HUES64 (cell line): ENCODE data around the gene HOXD12.

ENCODE experiments used
- H3K27ac ChIP-seq: 2 replicates; pipeline ENCODE4 v1.7.0; 2013; ENCODE audit warnings: low read depth, low read length, inconsistent platforms
- H3K27me3 ChIP-seq: 2 replicates; pipeline ENCODE4 v1.6.1; 2013; ENCODE audit warnings: mild to moderate bottlenecking, low read length; ENCODE audit not compliant: insufficient read depth
- H3K36me3 ChIP-seq: 2 replicates; pipeline ENCODE4 v1.6.1; 2013; ENCODE audit warnings: mild to moderate bottlenecking, low read length; ENCODE audit not compliant: insufficient read depth
- H3K4me1 ChIP-seq: 2 replicates; pipeline ENCODE4 v1.6.1; 2013; ENCODE audit warnings: mild to moderate bottlenecking, low read length, moderate library complexity; ENCODE audit not compliant: insufficient read depth
- H3K4me3 ChIP-seq: 2 replicates; pipeline ENCODE4 v1.5.1; 2013; ENCODE audit warnings: mild to moderate bottlenecking, low read length, moderate library complexity
- H3K9ac ChIP-seq: 2 replicates; pipeline ENCODE4 v1.6.1; 2013; ENCODE audit warnings: mild to moderate bottlenecking, low read depth, low read length
- H3K9me3 ChIP-seq: 2 replicates; pipeline ENCODE4 v1.6.1; 2013; ENCODE audit warnings: low read depth, low read length; ENCODE audit not compliant: insufficient read depth
- WGBS: fragments of 150-250, 120-280 bp; methylation state at CpG from one replicate; pipeline ENCODE4 v1.1.7; 2013; ENCODE audit warnings: missing lambda C conversion rate; 5-methylcytosine and 5-hydroxymethylcytosine counted together

Gene HOXD12

DNA sequence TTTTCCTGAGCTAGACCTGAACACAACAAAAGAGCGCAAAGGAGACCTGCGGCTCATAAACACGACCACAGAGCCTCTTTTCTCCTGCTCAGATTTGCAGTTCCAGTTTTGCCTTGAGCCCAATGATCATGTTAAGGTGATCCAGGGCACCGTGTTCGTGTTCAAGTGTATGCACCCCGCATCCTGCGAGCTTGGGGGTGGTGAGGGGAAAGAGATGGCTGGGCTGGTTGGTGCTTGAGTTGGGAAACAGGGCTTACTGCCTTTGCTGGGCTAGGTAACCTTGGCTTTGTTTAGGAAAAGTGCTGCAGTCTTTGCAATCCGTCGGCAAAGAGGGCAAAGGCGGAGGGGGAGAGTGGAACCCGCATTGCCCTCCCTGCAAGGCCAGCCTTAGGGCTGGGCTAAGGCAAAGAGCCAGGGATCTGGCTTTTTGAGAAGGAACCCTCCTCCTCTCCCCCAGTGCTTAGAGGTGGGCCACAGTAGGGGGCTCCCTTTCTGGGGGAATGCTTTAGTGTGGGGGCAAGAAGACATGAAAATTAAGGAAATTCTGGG is 18.3 kb downstream of the HOXD12 start:
- Histone ChIP-seq H3K27me3 (peaks cover 100% of the 10 kb centered on the region), H3K36me3 (no peaks in the 10 kb centered on the region), H3K27ac (no peak overlapping the region), H3K4me1 (peaks cover 4% of the 10 kb centered on the region; the same call in 1 of the 2 replicates), H3K9me3 (peaks cover 7% of the 10 kb centered on the region; the same call in 1 of the 2 replicates), H3K9ac (no peak overlapping the region), H3K4me3 (no peak overlapping the region)
- WGBS = 54% methylated on average over 11 of the region's 11 CpGs

DNA sequence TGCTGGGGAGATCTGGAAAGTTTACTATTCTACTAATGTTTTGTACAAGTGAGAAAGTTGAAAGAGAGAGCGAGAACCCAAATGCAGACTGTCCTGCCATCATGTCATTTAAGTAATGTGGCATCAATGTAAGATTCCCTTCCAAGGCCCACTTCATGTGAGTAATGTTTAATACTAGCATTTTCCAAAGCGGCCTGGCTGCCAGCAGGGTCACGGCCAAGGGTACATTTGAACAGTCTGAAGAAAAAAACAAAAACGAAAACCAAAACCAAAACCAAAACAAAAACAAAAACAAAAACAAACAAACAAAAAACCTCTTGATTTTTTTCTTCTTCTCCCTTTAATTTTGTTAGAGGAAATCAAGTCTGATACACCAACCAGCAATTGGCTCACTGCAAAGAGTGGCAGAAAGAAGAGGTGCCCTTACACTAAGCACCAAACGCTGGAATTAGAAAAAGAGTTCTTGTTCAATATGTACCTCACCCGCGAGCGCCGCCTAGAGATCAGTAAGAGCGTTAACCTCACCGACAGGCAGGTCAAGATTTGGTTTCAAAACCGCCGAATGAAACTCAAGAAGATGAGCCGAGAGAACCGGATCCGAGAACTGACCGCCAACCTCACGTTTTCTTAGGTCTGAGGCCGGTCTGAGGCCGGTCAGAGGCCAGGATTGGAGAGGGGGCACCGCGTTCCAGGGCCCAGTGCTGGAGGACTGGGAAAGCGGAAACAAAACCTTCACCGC is 19.2 kb downstream of the HOXD12 start:
- H3K27me3 ChIP-seq = peaks cover 100% of the 10 kb centered on the region

DNA sequence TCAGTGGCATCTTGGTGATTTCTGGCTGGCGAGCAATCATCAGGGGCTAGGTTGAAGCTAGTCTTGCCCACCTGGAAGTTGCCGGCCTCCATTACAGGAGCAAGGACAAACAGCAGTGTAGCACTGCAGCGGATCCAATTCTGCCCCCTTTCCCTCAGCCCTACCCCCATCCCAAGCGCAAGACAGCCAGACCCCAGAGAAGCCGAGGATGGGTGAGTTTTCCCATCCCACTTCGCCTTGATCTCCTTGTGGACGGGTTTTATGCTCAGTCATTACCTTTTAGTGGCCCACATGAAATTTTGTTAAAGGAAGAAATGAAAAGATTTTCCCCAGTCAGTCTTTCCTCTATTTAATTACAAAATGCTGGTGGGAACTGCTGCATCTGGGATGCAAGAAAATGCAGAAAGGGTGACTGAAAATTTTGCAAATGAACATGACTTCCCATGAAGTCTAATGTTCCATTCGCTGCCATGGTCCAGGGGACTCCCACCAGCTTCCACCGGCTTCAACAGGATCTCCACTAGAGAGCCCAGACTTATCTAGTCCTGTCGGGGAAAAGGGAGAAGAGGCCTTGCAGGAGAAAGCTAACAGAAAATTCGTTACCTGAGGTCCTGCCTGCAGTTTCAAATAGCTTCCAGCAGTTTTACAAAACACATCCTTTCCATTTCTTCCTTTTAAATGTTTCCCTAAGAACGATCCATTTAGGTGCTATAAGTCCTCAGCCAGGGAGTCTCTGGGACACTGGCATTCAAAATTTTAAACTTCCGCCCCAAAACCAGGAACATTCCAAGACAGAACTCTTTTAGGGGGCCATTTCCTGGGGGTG is 21.0 kb downstream of the HOXD12 start:
- peaks cover 7% of the 10 kb centered on the region; the same call in 1 of the 2 replicates for H3K9me3 ChIP-seq
- no peak overlapping the region for H3K4me3 ChIP-seq
- no peaks in the 10 kb centered on the region for H3K36me3 ChIP-seq
- peaks cover 100% of the 10 kb centered on the region for H3K27me3 ChIP-seq
- WGBS = 11% methylated on average over 12 of the region's 13 CpGs
- H3K4me1 ChIP-seq = no peaks in the 10 kb centered on the region; the same call in 1 of the 2 replicates
- H3K27ac ChIP-seq = no peak overlapping the region
- no peak overlapping the region for H3K9ac ChIP-seq

More for the DNA sequence above, 19.2 kb downstream of the HOXD12 start:
- peaks cover 4% of the 10 kb centered on the region; the same call in 1 of the 2 replicates for H3K4me1 ChIP-seq
- peaks cover 7% of the 10 kb centered on the region; the same call in 1 of the 2 replicates for H3K9me3 ChIP-seq
- H3K36me3 ChIP-seq = no peaks in the 10 kb centered on the region
- 13% methylated on average over 24 of the region's 24 CpGs for WGBS
- H3K9ac ChIP-seq = no peak overlapping the region
- no peak overlapping the region for H3K27ac ChIP-seq
- H3K4me3 ChIP-seq = no peak overlapping the region

DNA sequence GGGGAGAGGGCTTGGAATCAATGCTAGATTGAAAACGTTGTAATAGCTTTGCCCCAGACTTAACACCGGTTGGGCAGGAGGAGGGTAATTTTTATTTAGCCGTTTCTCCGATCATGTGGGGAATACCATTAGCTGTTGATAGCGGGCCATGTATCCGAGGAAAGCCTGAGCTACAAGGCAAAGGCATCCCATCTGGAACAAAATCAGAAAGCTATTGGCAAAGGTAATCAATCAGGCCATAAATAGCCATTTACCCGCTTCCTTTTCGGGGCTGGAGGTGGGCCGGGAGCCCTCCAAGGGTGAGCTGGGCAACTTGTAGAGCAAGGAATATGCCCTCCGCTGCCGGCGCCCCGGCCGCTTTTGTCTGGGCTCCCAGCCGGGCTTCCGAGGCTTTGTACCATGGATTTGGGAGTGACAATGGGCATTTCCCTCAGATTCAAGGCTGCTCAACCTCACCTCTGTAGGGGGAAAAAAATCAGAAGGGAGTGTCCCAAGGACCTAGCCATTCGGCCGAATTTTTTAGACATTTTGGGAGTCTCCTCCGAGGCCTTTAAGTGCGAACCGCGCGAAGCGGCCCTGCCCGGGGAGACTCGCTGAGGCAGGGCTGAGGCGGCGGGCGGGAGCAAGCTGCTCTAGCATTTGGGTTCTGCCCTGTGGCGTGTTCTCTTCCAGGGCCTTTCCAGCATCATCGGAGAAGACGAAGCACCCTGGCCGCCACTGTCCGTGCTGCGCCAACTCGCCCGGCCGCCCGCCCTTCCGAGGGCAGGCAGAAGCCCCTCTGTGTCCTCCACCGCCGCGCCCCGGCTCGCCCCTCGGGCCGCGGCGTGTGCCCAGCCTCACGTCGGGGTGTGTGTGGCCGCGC is 21.8 kb downstream of the HOXD12 start:
- Histone ChIP-seq H3K4me3 (no peak overlapping the region), H3K36me3 (no peaks in the 10 kb centered on the region), H3K4me1 (no peaks in the 10 kb centered on the region; the same call in 1 of the 2 replicates), H3K27me3 (peaks cover 100% of the 10 kb centered on the region), H3K9ac (no peak overlapping the region), H3K27ac (no peak overlapping the region), H3K9me3 (peaks cover 7% of the 10 kb centered on the region; the same call in 1 of the 2 replicates)
- WGBS = 5% methylated on average over 53 of the region's 53 CpGs

DNA sequence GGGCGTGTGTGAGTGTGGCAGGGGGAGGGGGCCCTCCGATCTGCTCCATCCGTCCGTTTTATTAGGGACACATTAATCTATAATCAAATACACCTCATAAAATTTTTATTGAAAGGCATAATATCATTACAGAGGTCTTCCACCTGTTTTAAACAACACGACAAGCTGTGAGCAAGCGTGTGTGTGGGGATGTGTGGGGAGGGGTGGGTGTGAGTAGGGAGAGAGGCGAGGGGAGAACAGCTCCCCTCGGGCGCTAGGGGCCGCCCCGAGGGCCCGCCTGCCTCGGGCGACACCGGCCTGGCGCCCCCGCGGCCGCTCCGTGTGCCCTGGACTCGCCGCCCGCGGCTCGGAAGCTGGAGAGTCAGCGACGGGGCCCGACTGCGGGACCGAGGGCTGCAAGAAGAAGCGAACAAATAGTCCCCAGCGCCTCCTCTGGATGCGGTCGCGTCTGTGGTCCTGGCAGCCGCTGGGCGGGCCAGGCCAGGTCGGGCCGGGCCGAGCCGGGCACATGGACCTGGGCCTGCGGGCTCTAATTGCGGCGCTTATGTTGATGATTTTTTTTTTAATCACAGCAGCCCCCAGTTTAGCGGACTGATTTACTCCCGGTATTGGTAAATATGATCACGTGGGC is 22.6 kb downstream of the HOXD12 start:
- H3K36me3 ChIP-seq = no peaks in the 10 kb centered on the region
- under 1% methylated on average over 44 of the region's 47 CpGs for WGBS
- H3K9ac ChIP-seq = no peak overlapping the region
- H3K4me1 ChIP-seq = no peaks in the 10 kb centered on the region; the same call in 1 of the 2 replicates
- H3K27ac ChIP-seq = no peak overlapping the region
- H3K9me3 ChIP-seq = peaks cover under 1% of the 10 kb centered on the region; the same call in 1 of the 2 replicates
- H3K27me3 ChIP-seq = peaks cover 100% of the 10 kb centered on the region
- H3K4me3 ChIP-seq = peak overlapping the region; percentile 36

DNA sequence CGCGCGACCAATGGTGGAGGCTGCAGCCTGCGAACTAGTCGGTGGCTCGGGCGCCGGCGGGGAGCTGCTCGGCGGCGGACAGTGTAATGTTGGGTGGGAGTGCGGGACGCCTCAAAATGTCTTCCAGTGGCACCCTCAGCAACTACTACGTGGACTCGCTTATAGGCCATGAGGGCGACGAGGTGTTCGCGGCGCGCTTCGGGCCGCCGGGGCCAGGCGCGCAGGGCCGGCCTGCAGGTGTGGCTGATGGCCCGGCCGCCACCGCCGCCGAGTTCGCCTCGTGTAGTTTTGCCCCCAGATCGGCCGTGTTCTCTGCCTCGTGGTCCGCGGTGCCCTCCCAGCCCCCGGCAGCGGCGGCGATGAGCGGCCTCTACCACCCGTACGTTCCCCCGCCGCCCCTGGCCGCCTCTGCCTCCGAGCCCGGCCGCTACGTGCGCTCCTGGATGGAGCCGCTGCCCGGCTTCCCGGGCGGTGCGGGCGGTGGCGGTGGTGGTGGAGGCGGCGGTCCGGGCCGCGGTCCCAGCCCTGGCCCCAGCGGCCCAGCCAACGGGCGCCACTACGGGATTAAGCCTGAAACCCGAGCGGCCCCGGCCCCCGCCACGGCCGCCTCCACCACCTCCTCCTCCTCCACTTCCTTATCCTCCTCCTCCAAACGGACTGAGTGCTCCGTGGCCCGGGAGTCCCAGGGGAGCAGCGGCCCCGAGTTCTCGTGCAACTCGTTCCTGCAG is 23.3 kb downstream of the HOXD12 start, which contains the start of gene HOXD9:
Gene HOXD9, plus strand, starts transcription at position 37 of the 728 bp plus-strand sequence. Its CDS starts 50 bp downstream, at position 87.
- Histone ChIP-seq H3K9me3 (no peaks in the 10 kb centered on the region), H3K27ac (no peak within 1 kb of the TSS), H3K4me3 (peak within 1 kb of the TSS; percentile 36), H3K27me3 (peaks cover 100% of the 10 kb centered on the region), H3K36me3 (no peaks in the 10 kb centered on the region), H3K4me1 (no peaks in the 10 kb centered on the region; the same call in 1 of the 2 replicates), H3K9ac (no peak within 1 kb of the TSS)
- 1% methylated on average over 84 of the region's 84 CpGs for WGBS

DNA sequence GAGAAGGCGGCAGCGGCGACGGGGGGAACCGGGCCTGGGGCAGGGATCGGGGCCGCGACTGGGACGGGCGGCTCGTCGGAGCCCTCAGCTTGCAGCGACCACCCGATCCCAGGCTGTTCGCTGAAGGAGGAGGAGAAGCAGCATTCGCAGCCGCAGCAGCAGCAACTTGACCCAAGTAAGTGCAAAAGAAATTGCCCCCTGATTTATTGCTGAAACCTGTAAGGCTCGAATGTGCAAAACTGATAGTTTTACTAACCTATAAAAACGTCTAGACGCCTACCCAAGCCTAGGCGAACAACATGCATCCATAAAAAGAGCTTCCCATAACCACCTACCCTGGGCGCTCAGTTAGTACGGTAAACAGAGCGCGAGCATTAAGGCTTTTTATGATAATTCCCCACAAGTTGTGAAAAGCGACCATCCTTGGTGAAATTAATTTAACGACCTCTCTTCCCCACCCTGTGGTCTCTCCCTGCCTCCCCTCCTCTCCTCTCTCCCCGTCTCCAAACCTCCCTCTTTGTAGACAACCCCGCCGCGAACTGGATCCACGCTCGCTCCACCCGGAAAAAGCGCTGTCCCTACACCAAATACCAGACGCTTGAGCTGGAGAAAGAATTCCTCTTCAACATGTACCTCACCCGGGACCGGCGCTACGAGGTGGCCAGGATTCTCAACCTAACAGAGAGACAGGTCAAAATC is 24.0 kb downstream of the HOXD12 start:
- Histone ChIP-seq H3K4me1 (peaks cover 7% of the 10 kb centered on the region; the same call in 1 of the 2 replicates), H3K9ac (no peak overlapping the region)

DNA sequence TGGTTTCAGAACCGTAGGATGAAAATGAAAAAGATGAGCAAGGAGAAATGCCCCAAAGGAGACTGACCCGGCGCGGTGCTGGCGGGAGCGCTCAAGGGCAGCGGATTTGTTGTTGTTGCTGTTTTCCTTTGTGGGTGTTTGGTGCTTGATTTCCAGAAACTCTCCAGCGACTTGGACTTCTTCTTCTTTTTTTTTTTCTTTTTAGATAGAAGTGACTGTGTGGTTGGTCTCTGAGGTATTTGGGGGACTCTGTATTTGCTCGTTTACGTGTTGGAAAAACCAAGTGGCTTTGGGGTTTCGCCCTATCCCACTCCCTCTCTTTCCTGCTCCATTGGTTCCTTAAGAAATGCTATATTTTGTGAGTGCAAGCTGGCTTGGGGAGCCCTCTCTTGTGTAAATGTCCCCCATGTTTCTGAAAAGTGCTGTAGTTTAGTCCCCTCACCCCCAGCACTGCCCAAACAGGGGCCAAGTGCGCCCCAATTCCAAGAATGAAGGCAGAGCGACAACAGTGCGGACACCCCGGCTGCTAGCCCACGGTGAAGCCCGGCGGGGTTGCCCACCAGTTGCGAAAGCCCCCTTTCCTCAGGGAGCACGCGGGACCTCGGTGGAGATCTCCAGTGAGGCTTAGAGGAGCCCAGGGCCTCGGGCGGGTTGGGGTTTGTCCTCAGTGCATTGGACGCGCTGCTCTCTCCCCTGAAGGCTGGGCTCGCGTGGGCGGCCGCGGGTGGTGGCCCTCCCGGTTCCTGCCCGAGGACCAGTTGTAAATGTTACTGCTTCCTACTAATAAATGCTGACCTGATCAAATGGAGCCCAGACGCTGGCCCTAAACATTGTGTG is 24.7 kb downstream of the HOXD12 start:
- peaks cover 12% of the 10 kb centered on the region; the same call in 1 of the 2 replicates for H3K4me1 ChIP-seq
- no peak overlapping the region for H3K27ac ChIP-seq
- no peak overlapping the region for H3K9ac ChIP-seq
- 16% methylated on average over 30 of the region's 34 CpGs for WGBS
- H3K36me3 ChIP-seq = no peaks in the 10 kb centered on the region
- H3K27me3 ChIP-seq = peaks cover 100% of the 10 kb centered on the region
- H3K9me3 ChIP-seq = no peaks in the 10 kb centered on the region
- H3K4me3 ChIP-seq = no peak overlapping the region

More for the DNA sequence above, 24.0 kb downstream of the HOXD12 start:
- no peaks in the 10 kb centered on the region for H3K9me3 ChIP-seq
- 3% methylated on average over 40 of the region's 40 CpGs for WGBS
- no peak overlapping the region for H3K4me3 ChIP-seq
- peaks cover 100% of the 10 kb centered on the region for H3K27me3 ChIP-seq
- no peaks in the 10 kb centered on the region for H3K36me3 ChIP-seq
- no peak overlapping the region for H3K27ac ChIP-seq
